Stimulated activated CD4-positive, alpha-beta T cell treated with anti-CD3 and anti-CD28 coated beads, Interleukin-12 subunit alpha, Interleukin-12 subunit beta, amount 100 ng/mL, for 24 hours (primary cell): ENCODE data around the gene ARID1B.

Source experiments
- DNase-seq, 2 experiments: peaks; one replicate each; pipeline ENCODE4 v3.0.0-alpha.2; 2020; ENCODE audit warnings: low read depth in 2 of 2

ARID1B gene

GRCh38 chr6:156790711-156791319 is 13.6 kb downstream of the ARID1B start:
- no peak for DNase-seq

GRCh38 chr6:156791320-156791850 is 14.2 kb downstream of the ARID1B start:
- no peak for DNase-seq

- no peak for DNase-seq
These were observed 16.0 kb downstream of the ARID1B start for GRCh38 chr6:156793200-156793599.

GRCh38 chr6:156794546-156795354 is 17.6 kb downstream of the ARID1B start:
- DNase-seq: no peak

- DNase-seq: no peak
These were observed 18.6 kb downstream of the ARID1B start for GRCh38 chr6:156795825-156796224.

- no peak for DNase-seq
These were observed 19.4 kb downstream of the ARID1B start for GRCh38 chr6:156796627-156797026.

GRCh38 chr6:156797901-156798735 is 20.9 kb downstream of the ARID1B start:
- DNase-seq: no peak

GRCh38 chr6:156801712-156802111 is 24.5 kb downstream of the ARID1B start:
- DNase-seq: no peak

GRCh38 chr6:156803353-156803752 is 26.2 kb downstream of the ARID1B start:
- no peak for DNase-seq

GRCh38 chr6:156804402-156804801 is 27.2 kb downstream of the ARID1B start:
- no peak for DNase-seq

GRCh38 chr6:156806155-156806554 is 29.0 kb downstream of the ARID1B start:
- DNase-seq: no peak

GRCh38 chr6:156807028-156807427 is 29.9 kb downstream of the ARID1B start:
- no peak for DNase-seq

- DNase-seq: no peak
These were observed 30.6 kb downstream of the ARID1B start for GRCh38 chr6:156807795-156808194.

- no peak for DNase-seq
These were observed 31.1 kb downstream of the ARID1B start for GRCh38 chr6:156808287-156808686.

GRCh38 chr6:156809034-156809433 is 31.9 kb downstream of the ARID1B start:
- DNase-seq: no peak

GRCh38 chr6:156809446-156810178 is 32.4 kb downstream of the ARID1B start:
- no peak for DNase-seq

GRCh38 chr6:156814036-156814581 is 36.9 kb downstream of the ARID1B start:
- no peak for DNase-seq

- no peak for DNase-seq
These were observed 39.3 kb downstream of the ARID1B start for GRCh38 chr6:156816505-156816904.

GRCh38 chr6:156820089-156820798 is 43.1 kb downstream of the ARID1B start:
- DNase-seq: no peak

- no peak for DNase-seq
These were observed 44.5 kb downstream of the ARID1B start for GRCh38 chr6:156821707-156822106.
